A673 (cell line): ENCODE measurements around the gene ADO.

Experiments used
- EZH2 ChIP-seq: fragments of 200-600 bp; sonication (generic); IDR thresholded peaks from 2 replicates; pipeline ENCODE4 v1.6.1; 2017; ENCODE audit warnings: borderline replicate concordance, low read depth, mild to moderate bottlenecking, mixed read lengths, antibody characterized with exemption, low read length; ENCODE audit not compliant: poor library complexity, severe bottlenecking
- TF ChIP-seq, protein P1 (sequence below): fragments of 300-800, 200-600 bp; sonication (generic); conservative IDR thresholded peaks from 2 replicates; pipeline ENCODE4 v1.5.1; 2017; ENCODE audit warnings: low read depth, mild to moderate bottlenecking, antibody characterized with exemption, low read length, moderate library complexity, mixed read lengths

DNA sequence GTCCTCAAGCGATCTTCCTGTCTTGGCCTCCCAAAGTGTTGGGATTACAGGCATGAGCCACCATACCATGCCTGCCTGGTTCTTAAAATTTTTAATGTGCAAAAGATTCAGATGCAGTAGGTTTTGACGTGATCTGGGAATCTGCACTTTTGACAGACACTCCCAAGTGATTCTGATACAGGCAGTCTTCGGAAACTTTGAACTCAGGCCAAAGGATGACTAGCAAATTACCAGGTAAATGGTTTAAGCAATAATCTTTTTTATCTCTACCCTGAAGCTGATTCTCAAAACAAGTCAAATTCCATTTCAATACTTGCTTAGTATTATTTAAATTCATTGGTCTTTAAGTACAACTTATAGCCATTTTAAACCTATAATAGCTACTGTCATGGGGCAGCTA lies 2.6 kb upstream of the ADO start:
- TF ChIP-seq, protein P1, sequence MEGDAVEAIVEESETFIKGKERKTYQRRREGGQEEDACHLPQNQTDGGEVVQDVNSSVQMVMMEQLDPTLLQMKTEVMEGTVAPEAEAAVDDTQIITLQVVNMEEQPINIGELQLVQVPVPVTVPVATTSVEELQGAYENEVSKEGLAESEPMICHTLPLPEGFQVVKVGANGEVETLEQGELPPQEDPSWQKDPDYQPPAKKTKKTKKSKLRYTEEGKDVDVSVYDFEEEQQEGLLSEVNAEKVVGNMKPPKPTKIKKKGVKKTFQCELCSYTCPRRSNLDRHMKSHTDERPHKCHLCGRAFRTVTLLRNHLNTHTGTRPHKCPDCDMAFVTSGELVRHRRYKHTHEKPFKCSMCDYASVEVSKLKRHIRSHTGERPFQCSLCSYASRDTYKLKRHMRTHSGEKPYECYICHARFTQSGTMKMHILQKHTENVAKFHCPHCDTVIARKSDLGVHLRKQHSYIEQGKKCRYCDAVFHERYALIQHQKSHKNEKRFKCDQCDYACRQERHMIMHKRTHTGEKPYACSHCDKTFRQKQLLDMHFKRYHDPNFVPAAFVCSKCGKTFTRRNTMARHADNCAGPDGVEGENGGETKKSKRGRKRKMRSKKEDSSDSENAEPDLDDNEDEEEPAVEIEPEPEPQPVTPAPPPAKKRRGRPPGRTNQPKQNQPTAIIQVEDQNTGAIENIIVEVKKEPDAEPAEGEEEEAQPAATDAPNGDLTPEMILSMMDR, result no peak
- TF ChIP-seq EZH2, result no peak
